Left ventricle myocardium inferior (tissue), 1 donor: ENCODE results near the gene ZNF423. TPM values are rescaled to one million over a fixed set of nuclear protein-coding genes. Genes with fewer than 3 reads are reported as not detected.

Experiments
- DNase-seq: peaks from one replicate; pipeline ENCODE4 v3.0.0-alpha.2; 2020
- H3K27ac ChIP-seq: fragments of 200-600 bp; replicated peaks from 2 replicates; pipeline ENCODE4 v1.8.0; 2021
- H3K27me3 ChIP-seq: fragments of 200-600 bp; 2 replicates; pipeline ENCODE4 v1.8.0; 2021; ENCODE audit warnings: low read depth
- H3K36me3 ChIP-seq: fragments of 200-600 bp; 2 replicates; pipeline ENCODE4 v1.8.0; 2021
- H3K4me1 ChIP-seq: fragments of 200-600 bp; 2 replicates; pipeline ENCODE4 v1.8.0; 2021
- H3K4me3 ChIP-seq: fragments of 200-600 bp; 2 replicates; pipeline ENCODE4 v1.8.0; 2021; ENCODE audit warnings: mild to moderate bottlenecking, moderate library complexity
- H3K9me3 ChIP-seq: fragments of 200-600 bp; replicated peaks from 2 replicates; pipeline ENCODE4 v1.8.0; 2021
- intact Hi-C: fragments of 100-400 bp; cut with micrococcal nuclease; formaldehyde crosslinking; loops from one replicate; pipeline ENCODE4 v1.11.0; 2022
- total RNA-seq: library from RNA; stranded (reverse); fragmentation: NEBNext Ultra II Directional; extraction: Animal tissue kit (Norgen Biotek cat#: 25700); gene quantifications from one replicate; pipeline ENCODE4 v1.2.1, GENCODE V29; 2021
- TF ChIP-seq, protein P1 (sequence below): fragments of 200-600 bp; IDR thresholded peaks from 2 replicates; pipeline ENCODE4 v1.8.0; 2021; ENCODE audit warnings: antibody characterized with exemption, mild to moderate bottlenecking, borderline replicate concordance
- donor health status: DM: no; HTN: yes; CAD: no; lungs with severe emphysema.

Gene ZNF423
- total RNA-seq, 1 donor from 2014 or later, result 8.6 TPM

- intact Hi-C loops, result loop anchor here (10.0 kb wide), 1 partner anchor 78 kb away; the partner anchor contains the start of gene ZNF423
- DNase-seq, result no peak
- Histone ChIP-seq H3K27me3 (no peaks in the 10 kb centered on the region), H3K4me3 (peak overlapping the region; percentile 35), H3K9me3 (no peaks in the 10 kb centered on the region), H3K27ac (peak overlapping the region; percentile 77), H3K36me3 (no peaks in the 10 kb centered on the region), H3K4me1 (peaks cover 69% of the 10 kb centered on the region)
- TF ChIP-seq, protein P1, sequence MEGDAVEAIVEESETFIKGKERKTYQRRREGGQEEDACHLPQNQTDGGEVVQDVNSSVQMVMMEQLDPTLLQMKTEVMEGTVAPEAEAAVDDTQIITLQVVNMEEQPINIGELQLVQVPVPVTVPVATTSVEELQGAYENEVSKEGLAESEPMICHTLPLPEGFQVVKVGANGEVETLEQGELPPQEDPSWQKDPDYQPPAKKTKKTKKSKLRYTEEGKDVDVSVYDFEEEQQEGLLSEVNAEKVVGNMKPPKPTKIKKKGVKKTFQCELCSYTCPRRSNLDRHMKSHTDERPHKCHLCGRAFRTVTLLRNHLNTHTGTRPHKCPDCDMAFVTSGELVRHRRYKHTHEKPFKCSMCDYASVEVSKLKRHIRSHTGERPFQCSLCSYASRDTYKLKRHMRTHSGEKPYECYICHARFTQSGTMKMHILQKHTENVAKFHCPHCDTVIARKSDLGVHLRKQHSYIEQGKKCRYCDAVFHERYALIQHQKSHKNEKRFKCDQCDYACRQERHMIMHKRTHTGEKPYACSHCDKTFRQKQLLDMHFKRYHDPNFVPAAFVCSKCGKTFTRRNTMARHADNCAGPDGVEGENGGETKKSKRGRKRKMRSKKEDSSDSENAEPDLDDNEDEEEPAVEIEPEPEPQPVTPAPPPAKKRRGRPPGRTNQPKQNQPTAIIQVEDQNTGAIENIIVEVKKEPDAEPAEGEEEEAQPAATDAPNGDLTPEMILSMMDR, result no peak
Measured at GRCh38 chr16:49776734-49777133, 79.2 kb downstream of the ZNF423 start.

GRCh38 chr16:49776085-49776595 lies 79.8 kb downstream of the ZNF423 start:
- TF ChIP-seq, protein P1, result no peak
- Histone ChIP-seq H3K27me3 (no peaks in the 10 kb centered on the region), H3K27ac (peak overlapping the region; percentile 77), H3K4me3 (peak overlapping the region; percentile 35), H3K36me3 (no peaks in the 10 kb centered on the region), H3K9me3 (no peaks in the 10 kb centered on the region), H3K4me1 (peaks cover 66% of the 10 kb centered on the region)
- peak; percentile 40 for DNase-seq
- intact Hi-C loops, result loop anchor here (10.0 kb wide), 1 partner anchor 79 kb away; the partner anchor contains the start of gene ZNF423

GRCh38 chr16:49775581-49775980 lies 80.3 kb downstream of the ZNF423 start:
- intact Hi-C loops, result loop anchor here (10.0 kb wide), 1 partner anchor 79 kb away; the partner anchor contains the start of gene ZNF423
- H3K27ac ChIP-seq, result peak overlapping the region; percentile 77
- TF ChIP-seq, protein P1, result no peak
- no peaks in the 10 kb centered on the region for H3K27me3 ChIP-seq
- peak overlapping the region; percentile 35 for H3K4me3 ChIP-seq
- H3K9me3 ChIP-seq, result no peaks in the 10 kb centered on the region
- DNase-seq, result no peak
- H3K4me1 ChIP-seq, result peaks cover 61% of the 10 kb centered on the region
- H3K36me3 ChIP-seq, result no peaks in the 10 kb centered on the region

- Histone ChIP-seq H3K4me1 (peaks cover 56% of the 10 kb centered on the region), H3K27ac (peak overlapping the region; percentile 77)
- intact Hi-C loops, result loop anchor here (10.0 kb wide), 1 partner anchor 80 kb away; the partner anchor contains the start of gene ZNF423
Measured at GRCh38 chr16:49775018-49775417, 80.9 kb downstream of the ZNF423 start.

DNA sequence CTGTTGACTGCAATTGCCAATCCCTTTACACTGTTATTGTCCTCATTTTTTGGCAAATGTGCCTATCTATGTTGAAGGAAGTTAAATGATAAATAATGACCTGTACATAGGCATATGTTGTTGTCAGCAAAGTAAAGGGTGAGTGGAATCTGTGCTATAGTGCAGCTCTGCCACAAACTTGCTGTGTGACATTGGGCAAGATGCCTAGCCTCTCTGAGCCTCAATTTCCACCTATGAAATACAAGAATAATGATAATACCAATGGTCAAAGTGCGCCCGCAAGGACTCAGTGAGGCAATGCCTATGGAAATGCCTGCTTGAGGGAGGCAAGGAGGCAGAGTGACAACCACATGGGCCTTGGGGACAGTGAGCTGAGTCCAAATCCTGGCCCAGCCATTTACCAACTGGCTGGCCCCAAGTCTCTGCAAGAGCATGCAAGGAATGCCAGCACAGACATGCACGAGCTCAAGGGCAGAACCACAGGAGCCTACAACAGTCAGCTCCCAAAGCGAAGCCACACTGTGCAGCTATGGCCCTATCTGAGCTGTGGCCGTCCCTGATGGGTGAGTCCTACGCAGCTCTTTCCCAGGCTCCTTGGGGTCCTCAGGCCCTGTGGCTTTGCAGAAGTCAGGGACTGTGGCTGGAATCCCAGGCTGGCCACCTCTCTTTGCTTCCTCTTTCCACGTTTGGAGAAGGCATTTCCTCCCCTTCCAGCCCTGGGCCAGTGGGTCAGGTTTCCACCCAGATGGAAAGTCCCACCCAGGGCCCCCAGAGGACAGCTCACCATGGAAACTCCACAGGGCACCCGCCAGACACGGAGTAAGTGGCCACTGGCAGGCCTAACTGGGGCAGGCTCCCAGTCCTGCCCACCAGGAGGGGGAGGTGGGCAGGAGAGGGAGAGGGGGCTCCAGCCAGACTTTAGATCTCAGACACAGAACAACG lies 82.1 kb downstream of the ZNF423 start:
- Histone ChIP-seq H3K36me3 (no peaks in the 10 kb centered on the region), H3K4me1 (peaks cover 50% of the 10 kb centered on the region), H3K27me3 (no peaks in the 10 kb centered on the region), H3K4me3 (no peak overlapping the region), H3K9me3 (no peaks in the 10 kb centered on the region), H3K27ac (peak overlapping the region; percentile 77)
- TF ChIP-seq, protein P1, result no peak
- no peak for DNase-seq
- intact Hi-C loops, result loop anchor here (10.0 kb wide), 1 partner anchor 81 kb away; the partner anchor contains the start of gene ZNF423

More at GRCh38 chr16:49775018-49775417, 80.9 kb downstream of the ZNF423 start:
- Histone ChIP-seq H3K36me3 (no peaks in the 10 kb centered on the region), H3K9me3 (no peaks in the 10 kb centered on the region), H3K4me3 (no peak overlapping the region), H3K27me3 (no peaks in the 10 kb centered on the region)
- DNase-seq, result no peak
- TF ChIP-seq, protein P1, result no peak
